ENCODE measurements around the gene LAMA3. TPM values are rescaled to one million over a fixed set of nuclear protein-coding genes. Genes with fewer than 3 reads are reported as not detected.

Gene LAMA3
- total and polyA plus RNA-seq, 2 experiments from 2014 or later = 3.9 to 4.9 TPM

DNA sequence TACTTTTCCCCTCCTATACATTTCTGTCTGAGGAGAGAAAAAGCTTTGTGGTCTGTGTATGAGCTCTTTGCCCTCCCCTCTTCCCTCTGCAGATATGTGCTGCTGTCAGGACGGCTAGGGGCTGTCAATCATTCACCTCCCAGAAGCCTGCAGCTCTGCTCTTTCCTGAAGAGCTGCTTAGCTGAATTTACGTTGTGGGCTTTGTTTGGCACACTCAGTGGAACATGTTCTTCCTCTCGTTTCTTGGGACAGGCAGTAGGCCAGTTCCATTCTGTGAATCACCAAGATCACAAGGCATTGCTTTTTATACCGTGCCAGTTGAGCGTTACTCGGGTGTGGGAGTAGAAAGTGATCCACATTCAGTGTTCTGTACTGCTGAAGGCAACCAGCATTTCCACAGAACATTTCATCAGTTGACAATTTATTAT is 136.7 kb downstream of the LAMA3 start (continued):
- TF ChIP-seq, protein P1, sequence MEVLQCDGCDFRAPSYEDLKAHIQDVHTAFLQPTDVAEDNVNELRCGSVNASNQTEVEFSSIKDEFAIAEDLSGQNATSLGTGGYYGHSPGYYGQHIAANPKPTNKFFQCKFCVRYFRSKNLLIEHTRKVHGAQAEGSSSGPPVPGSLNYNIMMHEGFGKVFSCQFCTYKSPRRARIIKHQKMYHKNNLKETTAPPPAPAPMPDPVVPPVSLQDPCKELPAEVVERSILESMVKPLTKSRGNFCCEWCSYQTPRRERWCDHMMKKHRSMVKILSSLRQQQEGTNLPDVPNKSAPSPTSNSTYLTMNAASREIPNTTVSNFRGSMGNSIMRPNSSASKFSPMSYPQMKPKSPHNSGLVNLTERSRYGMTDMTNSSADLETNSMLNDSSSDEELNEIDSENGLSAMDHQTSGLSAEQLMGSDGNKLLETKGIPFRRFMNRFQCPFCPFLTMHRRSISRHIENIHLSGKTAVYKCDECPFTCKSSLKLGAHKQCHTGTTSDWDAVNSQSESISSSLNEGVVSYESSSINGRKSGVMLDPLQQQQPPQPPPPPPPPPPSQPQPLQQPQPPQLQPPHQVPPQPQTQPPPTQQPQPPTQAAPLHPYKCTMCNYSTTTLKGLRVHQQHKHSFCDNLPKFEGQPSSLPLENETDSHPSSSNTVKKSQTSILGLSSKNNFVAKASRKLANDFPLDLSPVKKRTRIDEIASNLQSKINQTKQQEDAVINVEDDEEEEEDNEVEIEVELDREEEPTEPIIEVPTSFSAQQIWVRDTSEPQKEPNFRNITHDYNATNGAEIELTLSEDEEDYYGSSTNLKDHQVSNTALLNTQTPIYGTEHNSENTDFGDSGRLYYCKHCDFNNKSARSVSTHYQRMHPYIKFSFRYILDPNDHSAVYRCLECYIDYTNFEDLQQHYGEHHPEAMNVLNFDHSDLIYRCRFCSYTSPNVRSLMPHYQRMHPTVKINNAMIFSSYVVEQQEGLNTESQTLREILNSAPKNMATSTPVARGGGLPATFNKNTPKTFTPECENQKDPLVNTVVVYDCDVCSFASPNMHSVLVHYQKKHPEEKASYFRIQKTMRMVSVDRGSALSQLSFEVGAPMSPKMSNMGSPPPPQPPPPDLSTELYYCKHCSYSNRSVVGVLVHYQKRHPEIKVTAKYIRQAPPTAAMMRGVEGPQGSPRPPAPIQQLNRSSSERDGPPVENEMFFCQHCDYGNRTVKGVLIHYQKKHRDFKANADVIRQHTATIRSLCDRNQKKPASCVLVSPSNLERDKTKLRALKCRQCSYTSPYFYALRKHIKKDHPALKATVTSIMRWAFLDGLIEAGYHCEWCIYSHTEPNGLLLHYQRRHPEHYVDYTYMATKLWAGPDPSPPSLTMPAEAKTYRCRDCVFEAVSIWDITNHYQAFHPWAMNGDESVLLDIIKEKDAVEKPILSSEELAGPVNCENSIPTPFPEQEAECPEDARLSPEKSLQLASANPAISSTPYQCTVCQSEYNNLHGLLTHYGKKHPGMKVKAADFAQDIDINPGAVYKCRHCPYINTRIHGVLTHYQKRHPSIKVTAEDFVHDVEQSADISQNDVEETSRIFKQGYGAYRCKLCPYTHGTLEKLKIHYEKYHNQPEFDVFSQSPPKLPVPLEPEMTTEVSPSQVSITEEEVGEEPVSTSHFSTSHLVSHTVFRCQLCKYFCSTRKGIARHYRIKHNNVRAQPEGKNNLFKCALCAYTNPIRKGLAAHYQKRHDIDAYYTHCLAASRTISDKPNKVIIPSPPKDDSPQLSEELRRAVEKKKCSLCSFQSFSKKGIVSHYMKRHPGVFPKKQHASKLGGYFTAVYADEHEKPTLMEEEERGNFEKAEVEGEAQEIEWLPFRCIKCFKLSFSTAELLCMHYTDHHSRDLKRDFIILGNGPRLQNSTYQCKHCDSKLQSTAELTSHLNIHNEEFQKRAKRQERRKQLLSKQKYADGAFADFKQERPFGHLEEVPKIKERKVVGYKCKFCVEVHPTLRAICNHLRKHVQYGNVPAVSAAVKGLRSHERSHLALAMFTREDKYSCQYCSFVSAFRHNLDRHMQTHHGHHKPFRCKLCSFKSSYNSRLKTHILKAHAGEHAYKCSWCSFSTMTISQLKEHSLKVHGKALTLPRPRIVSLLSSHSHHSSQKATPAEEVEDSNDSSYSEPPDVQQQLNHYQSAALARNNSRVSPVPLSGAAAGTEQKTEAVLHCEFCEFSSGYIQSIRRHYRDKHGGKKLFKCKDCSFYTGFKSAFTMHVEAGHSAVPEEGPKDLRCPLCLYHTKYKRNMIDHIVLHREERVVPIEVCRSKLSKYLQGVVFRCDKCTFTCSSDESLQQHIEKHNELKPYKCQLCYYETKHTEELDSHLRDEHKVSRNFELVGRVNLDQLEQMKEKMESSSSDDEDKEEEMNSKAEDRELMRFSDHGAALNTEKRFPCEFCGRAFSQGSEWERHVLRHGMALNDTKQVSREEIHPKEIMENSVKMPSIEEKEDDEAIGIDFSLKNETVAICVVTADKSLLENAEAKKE (CRISPR knock-in tag; IDR thresholded peaks at IDR 0.05) = no peak
- no peak for TF ChIP-seq CREB1 (CRISPR knock-in tag; IDR thresholded peaks at IDR 0.05; ENCODE audit: low read depth)

DNA sequence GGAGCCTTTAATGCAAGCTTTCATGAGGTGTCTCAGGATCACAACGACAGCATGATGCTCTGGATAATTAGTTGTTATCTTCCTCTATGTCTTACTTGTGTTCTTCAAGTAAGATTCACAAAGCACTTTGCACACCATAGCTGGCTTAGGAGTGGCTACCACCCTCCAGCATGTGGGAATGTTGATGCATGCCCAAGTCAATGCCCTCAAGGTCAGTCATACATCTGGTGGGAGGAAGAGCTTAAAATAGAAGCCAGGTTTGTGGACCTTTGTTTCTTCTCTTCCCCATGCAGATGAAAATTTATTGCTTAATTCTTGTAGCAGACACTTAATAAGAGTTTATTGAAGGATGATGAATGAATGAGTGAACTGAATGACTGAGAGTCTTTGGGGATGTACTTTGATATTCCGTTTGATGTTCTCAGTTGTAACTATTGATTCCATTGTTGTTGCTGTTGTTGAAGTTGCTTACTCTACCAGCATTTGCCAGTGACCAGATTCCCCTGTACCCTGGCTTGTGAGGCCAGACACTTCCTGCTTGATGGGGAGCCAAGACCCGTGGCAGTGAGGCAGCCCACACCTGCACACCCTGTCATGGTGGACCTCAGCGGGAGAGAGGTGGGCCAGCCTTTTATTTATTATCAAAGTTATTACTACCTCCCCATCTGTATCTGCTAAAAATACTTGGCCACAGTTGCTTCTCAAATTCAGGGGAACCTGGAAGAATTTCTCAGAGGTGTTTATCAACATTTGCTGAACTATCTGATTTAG is 137.8 kb downstream of the LAMA3 start:
- Mint-ChIP-seq H3K4me3 (no peak overlapping the region), H3K27me3 (ENCODE audit: insufficient read depth, low read depth, poor library complexity) (no peaks in the 10 kb centered on the region), H3K9me3 (no peaks in the 10 kb centered on the region), H3K4me1 (peaks cover 9% of the 10 kb centered on the region; the same call in 2 of the 3 replicates), H3K36me3 (ENCODE audit: low read depth) (no peaks in the 10 kb centered on the region), H3K27ac (no peak overlapping the region)
- DNase-seq (ENCODE audit: low spot score) (no peak), ATAC-seq (no peak)
- H3K4me1 ChIP-seq (ENCODE audit: insufficient read depth) = peaks cover 14% of the 10 kb centered on the region
- H3K27ac ChIP-seq (ENCODE audit: low read depth) = no peak overlapping the region
- H4K20me1 ChIP-seq (replicated peaks; ENCODE audit: insufficient read depth) = no peaks in the 10 kb centered on the region
- H3K27me3 ChIP-seq (ENCODE audit: insufficient read depth) = no peaks in the 10 kb centered on the region
- no peak overlapping the region for H3K4me2 ChIP-seq
- H3F3A ChIP-seq (replicated peaks; ENCODE audit: low read depth) = no peaks in the 10 kb centered on the region
- H3K36me3 ChIP-seq (ENCODE audit: insufficient read depth) = no peaks in the 10 kb centered on the region
- H3K4me3 ChIP-seq = no peak overlapping the region
- H3K79me2 ChIP-seq (replicated peaks; ENCODE audit: insufficient read depth) = no peaks in the 10 kb centered on the region
- no peaks in the 10 kb centered on the region; the same call in 1 of the 2 replicates for H3K9me2 ChIP-seq (ENCODE audit: insufficient read depth)
- no peak overlapping the region for H2AFZ ChIP-seq
- TF ChIP-seq, protein P2, sequence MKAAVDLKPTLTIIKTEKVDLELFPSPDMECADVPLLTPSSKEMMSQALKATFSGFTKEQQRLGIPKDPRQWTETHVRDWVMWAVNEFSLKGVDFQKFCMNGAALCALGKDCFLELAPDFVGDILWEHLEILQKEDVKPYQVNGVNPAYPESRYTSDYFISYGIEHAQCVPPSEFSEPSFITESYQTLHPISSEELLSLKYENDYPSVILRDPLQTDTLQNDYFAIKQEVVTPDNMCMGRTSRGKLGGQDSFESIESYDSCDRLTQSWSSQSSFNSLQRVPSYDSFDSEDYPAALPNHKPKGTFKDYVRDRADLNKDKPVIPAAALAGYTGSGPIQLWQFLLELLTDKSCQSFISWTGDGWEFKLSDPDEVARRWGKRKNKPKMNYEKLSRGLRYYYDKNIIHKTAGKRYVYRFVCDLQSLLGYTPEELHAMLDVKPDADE (IDR thresholded peaks at IDR 0.05) = no peak
- TF ChIP-seq STAT1 (IDR thresholded peaks at IDR 0.05; ENCODE audit: unreplicated experiment) (no peak), CREB1 (CRISPR knock-in tag; IDR thresholded peaks at IDR 0.05; ENCODE audit: low read depth) (no peak), EZH2 (IDR thresholded peaks at IDR 0.05; ENCODE audit: low read depth, unreplicated experiment) (no peak), JUNB (IDR thresholded peaks at IDR 0.05; ENCODE audit: unreplicated experiment) (no peak), POLR2AphosphoS5 (IDR thresholded peaks at IDR 0.05; ENCODE audit: low read depth) (no peak), ZNF114 (CRISPR knock-in tag; IDR thresholded peaks at IDR 0.05) (no peak), EZH2phosphoT487 (IDR thresholded peaks at IDR 0.05; ENCODE audit: unreplicated experiment) (no peak), NANOG (IDR thresholded peaks at IDR 0.05; ENCODE audit: borderline replicate concordance) (no peak)
- TF ChIP-seq, protein P3, sequence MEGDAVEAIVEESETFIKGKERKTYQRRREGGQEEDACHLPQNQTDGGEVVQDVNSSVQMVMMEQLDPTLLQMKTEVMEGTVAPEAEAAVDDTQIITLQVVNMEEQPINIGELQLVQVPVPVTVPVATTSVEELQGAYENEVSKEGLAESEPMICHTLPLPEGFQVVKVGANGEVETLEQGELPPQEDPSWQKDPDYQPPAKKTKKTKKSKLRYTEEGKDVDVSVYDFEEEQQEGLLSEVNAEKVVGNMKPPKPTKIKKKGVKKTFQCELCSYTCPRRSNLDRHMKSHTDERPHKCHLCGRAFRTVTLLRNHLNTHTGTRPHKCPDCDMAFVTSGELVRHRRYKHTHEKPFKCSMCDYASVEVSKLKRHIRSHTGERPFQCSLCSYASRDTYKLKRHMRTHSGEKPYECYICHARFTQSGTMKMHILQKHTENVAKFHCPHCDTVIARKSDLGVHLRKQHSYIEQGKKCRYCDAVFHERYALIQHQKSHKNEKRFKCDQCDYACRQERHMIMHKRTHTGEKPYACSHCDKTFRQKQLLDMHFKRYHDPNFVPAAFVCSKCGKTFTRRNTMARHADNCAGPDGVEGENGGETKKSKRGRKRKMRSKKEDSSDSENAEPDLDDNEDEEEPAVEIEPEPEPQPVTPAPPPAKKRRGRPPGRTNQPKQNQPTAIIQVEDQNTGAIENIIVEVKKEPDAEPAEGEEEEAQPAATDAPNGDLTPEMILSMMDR (conservative IDR thresholded peaks at IDR 0.05; ENCODE audit: low read depth in 2 of 2) = no peak
- TF ChIP-seq, protein P4, sequence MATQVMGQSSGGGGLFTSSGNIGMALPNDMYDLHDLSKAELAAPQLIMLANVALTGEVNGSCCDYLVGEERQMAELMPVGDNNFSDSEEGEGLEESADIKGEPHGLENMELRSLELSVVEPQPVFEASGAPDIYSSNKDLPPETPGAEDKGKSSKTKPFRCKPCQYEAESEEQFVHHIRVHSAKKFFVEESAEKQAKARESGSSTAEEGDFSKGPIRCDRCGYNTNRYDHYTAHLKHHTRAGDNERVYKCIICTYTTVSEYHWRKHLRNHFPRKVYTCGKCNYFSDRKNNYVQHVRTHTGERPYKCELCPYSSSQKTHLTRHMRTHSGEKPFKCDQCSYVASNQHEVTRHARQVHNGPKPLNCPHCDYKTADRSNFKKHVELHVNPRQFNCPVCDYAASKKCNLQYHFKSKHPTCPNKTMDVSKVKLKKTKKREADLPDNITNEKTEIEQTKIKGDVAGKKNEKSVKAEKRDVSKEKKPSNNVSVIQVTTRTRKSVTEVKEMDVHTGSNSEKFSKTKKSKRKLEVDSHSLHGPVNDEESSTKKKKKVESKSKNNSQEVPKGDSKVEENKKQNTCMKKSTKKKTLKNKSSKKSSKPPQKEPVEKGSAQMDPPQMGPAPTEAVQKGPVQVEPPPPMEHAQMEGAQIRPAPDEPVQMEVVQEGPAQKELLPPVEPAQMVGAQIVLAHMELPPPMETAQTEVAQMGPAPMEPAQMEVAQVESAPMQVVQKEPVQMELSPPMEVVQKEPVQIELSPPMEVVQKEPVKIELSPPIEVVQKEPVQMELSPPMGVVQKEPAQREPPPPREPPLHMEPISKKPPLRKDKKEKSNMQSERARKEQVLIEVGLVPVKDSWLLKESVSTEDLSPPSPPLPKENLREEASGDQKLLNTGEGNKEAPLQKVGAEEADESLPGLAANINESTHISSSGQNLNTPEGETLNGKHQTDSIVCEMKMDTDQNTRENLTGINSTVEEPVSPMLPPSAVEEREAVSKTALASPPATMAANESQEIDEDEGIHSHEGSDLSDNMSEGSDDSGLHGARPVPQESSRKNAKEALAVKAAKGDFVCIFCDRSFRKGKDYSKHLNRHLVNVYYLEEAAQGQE (IDR thresholded peaks at IDR 0.05; ENCODE audit: unreplicated experiment) = no peak
